ENCODE data around the gene NFRKB. TPM values are rescaled to one million over a fixed set of nuclear protein-coding genes. Genes with fewer than 3 reads are reported as not detected.

The NFRKB gene
- total RNA-seq, 2 donors from 2014 or later = 53.6 to 61.1 TPM

- Mint-ChIP-seq H3K4me1 (peaks cover 2% of the 10 kb centered on the region), H3K27ac (no peak overlapping the region), H3K4me3 (no peak overlapping the region), H3K36me3 (ENCODE audit: low read depth) (peaks cover 6% of the 10 kb centered on the region), H3K27me3 (no peaks in the 10 kb centered on the region)
- H3K9me3 ChIP-seq (ENCODE audit: control insufficient read depth, low read length, poor library complexity, severe bottlenecking) = no peaks in the 10 kb centered on the region
- ATAC-seq (no peak), DNase-seq (no peak)
These were observed 33.7 kb upstream of the NFRKB start for GRCh38 chr11:129928923-129929692.

GRCh38 chr11:129922674-129923073 lies 27.3 kb upstream of the NFRKB start:
- no peak for DNase-seq
- no peaks in the 10 kb centered on the region for H3K9me3 ChIP-seq (ENCODE audit: control insufficient read depth, low read length, poor library complexity, severe bottlenecking)
- ATAC-seq = no peak
- peaks cover 10% of the 10 kb centered on the region for H3K4me1 Mint-ChIP-seq
- no peak overlapping the region for H3K4me3 Mint-ChIP-seq
- H3K36me3 Mint-ChIP-seq (ENCODE audit: low read depth) = peaks cover 8% of the 10 kb centered on the region
- peak overlapping the region; percentile 67 for H3K27ac Mint-ChIP-seq
- no peaks in the 10 kb centered on the region for H3K27me3 Mint-ChIP-seq

GRCh38 chr11:129918361-129918760 lies 23.0 kb upstream of the NFRKB start:
- Mint-ChIP-seq H3K27ac (no peak overlapping the region), H3K27me3 (no peaks in the 10 kb centered on the region), H3K4me1 (peaks cover 8% of the 10 kb centered on the region), H3K36me3 (ENCODE audit: low read depth) (peaks cover 7% of the 10 kb centered on the region), H3K4me3 (no peak overlapping the region)
- H3K9me3 ChIP-seq (ENCODE audit: control insufficient read depth, low read length, poor library complexity, severe bottlenecking) = no peaks in the 10 kb centered on the region
- DNase-seq (no peak), ATAC-seq (no peak)

GRCh38 chr11:129917231-129917630 lies 21.9 kb upstream of the NFRKB start:
- peaks cover 6% of the 10 kb centered on the region for H3K36me3 Mint-ChIP-seq (ENCODE audit: low read depth)
- H3K9me3 ChIP-seq (ENCODE audit: control insufficient read depth, low read length, poor library complexity, severe bottlenecking) = no peaks in the 10 kb centered on the region
- ATAC-seq (no peak), DNase-seq (no peak)
- peaks cover 7% of the 10 kb centered on the region for H3K4me1 Mint-ChIP-seq
- no peaks in the 10 kb centered on the region for H3K27me3 Mint-ChIP-seq
- H3K27ac Mint-ChIP-seq = no peak overlapping the region
- H3K4me3 Mint-ChIP-seq = no peak overlapping the region

- ATAC-seq (no peak), DNase-seq (no peak)
- Mint-ChIP-seq H3K4me3 (no peak overlapping the region), H3K27ac (peak overlapping the region; percentile 34), H3K27me3 (no peaks in the 10 kb centered on the region), H3K36me3 (ENCODE audit: low read depth) (peaks cover 11% of the 10 kb centered on the region), H3K4me1 (peaks cover 9% of the 10 kb centered on the region)
- no peaks in the 10 kb centered on the region for H3K9me3 ChIP-seq (ENCODE audit: control insufficient read depth, low read length, poor library complexity, severe bottlenecking)
These were observed 15.9 kb upstream of the NFRKB start for GRCh38 chr11:129911298-129911697.

- no peaks in the 10 kb centered on the region for H3K27me3 Mint-ChIP-seq
- no peaks in the 10 kb centered on the region for H3K9me3 ChIP-seq (ENCODE audit: control insufficient read depth, low read length, poor library complexity, severe bottlenecking)
- no peak overlapping the region for H3K27ac Mint-ChIP-seq
- DNase-seq = no peak
- H3K4me3 Mint-ChIP-seq = no peak overlapping the region
- H3K4me1 Mint-ChIP-seq = peaks cover 9% of the 10 kb centered on the region
- no peak for ATAC-seq
- peaks cover 11% of the 10 kb centered on the region for H3K36me3 Mint-ChIP-seq (ENCODE audit: low read depth)
These were observed 15.0 kb upstream of the NFRKB start for GRCh38 chr11:129910360-129910759.

- H3K36me3 Mint-ChIP-seq (ENCODE audit: low read depth) = peaks cover 15% of the 10 kb centered on the region
These were observed 10.0 kb upstream of the NFRKB start for GRCh38 chr11:129905402-129905801.

GRCh38 chr11:129896062-129896461 lies 684 bp upstream of the NFRKB start:
- peak overlapping the region; percentile 91 for H3K4me3 Mint-ChIP-seq
- H3K27me3 Mint-ChIP-seq = no peaks in the 10 kb centered on the region
- no peak for ATAC-seq
- H3K27ac Mint-ChIP-seq = peak overlapping the region; percentile 47
- DNase-seq = no peak
- H3K36me3 Mint-ChIP-seq (ENCODE audit: low read depth) = peaks cover 5% of the 10 kb centered on the region
- no peaks in the 10 kb centered on the region for H3K9me3 ChIP-seq (ENCODE audit: control insufficient read depth, low read length, poor library complexity, severe bottlenecking)
- peaks cover 21% of the 10 kb centered on the region for H3K4me1 Mint-ChIP-seq

More at GRCh38 chr11:129905402-129905801, 10.0 kb upstream of the NFRKB start:
- Mint-ChIP-seq H3K27ac (no peak overlapping the region), H3K4me1 (peaks cover 4% of the 10 kb centered on the region), H3K4me3 (no peak overlapping the region), H3K27me3 (no peaks in the 10 kb centered on the region)
- no peaks in the 10 kb centered on the region for H3K9me3 ChIP-seq (ENCODE audit: control insufficient read depth, low read length, poor library complexity, severe bottlenecking)
- ATAC-seq (no peak), DNase-seq (no peak)

- Mint-ChIP-seq H3K27ac (peak overlapping the region; percentile 83), H3K36me3 (ENCODE audit: low read depth) (peaks cover 6% of the 10 kb centered on the region), H3K4me3 (peak overlapping the region; percentile 91), H3K27me3 (no peaks in the 10 kb centered on the region), H3K4me1 (peaks cover 30% of the 10 kb centered on the region)
- H3K9me3 ChIP-seq (ENCODE audit: control insufficient read depth, low read length, poor library complexity, severe bottlenecking) = no peaks in the 10 kb centered on the region
- DNase-seq (no peak), ATAC-seq (peak; percentile 15)
These were observed 876 bp downstream of the NFRKB start for GRCh38 chr11:129894278-129895125.

- H3K4me3 Mint-ChIP-seq = peak overlapping the region; percentile 56
- H3K27ac Mint-ChIP-seq = peak overlapping the region; percentile 80
- DNase-seq = no peak
- H3K27me3 Mint-ChIP-seq = no peaks in the 10 kb centered on the region
- peaks cover 31% of the 10 kb centered on the region for H3K4me1 Mint-ChIP-seq
- ATAC-seq = peak; percentile 83
- peaks cover 14% of the 10 kb centered on the region for H3K36me3 Mint-ChIP-seq (ENCODE audit: low read depth)
- no peaks in the 10 kb centered on the region for H3K9me3 ChIP-seq (ENCODE audit: control insufficient read depth, low read length, poor library complexity, severe bottlenecking)
These were observed 6.9 kb downstream of the NFRKB start for GRCh38 chr11:129888451-129888850.

GRCh38 chr11:129885381-129885780 lies 10.0 kb downstream of the NFRKB start:
- no peak overlapping the region for H3K4me3 Mint-ChIP-seq
- H3K27me3 Mint-ChIP-seq = no peaks in the 10 kb centered on the region
- H3K36me3 Mint-ChIP-seq (ENCODE audit: low read depth) = peaks cover 21% of the 10 kb centered on the region
- DNase-seq (no peak), ATAC-seq (no peak)
- peaks cover 29% of the 10 kb centered on the region for H3K4me1 Mint-ChIP-seq
- H3K9me3 ChIP-seq (ENCODE audit: control insufficient read depth, low read length, poor library complexity, severe bottlenecking) = no peaks in the 10 kb centered on the region
- no peak overlapping the region for H3K27ac Mint-ChIP-seq

- H3K4me3 Mint-ChIP-seq = no peak overlapping the region
- no peaks in the 10 kb centered on the region for H3K9me3 ChIP-seq (ENCODE audit: control insufficient read depth, low read length, poor library complexity, severe bottlenecking)
- no peak for DNase-seq
- peaks cover 25% of the 10 kb centered on the region for H3K36me3 Mint-ChIP-seq (ENCODE audit: low read depth)
- no peak for ATAC-seq
- peaks cover 26% of the 10 kb centered on the region for H3K4me1 Mint-ChIP-seq
- H3K27me3 Mint-ChIP-seq = no peaks in the 10 kb centered on the region
- no peak overlapping the region for H3K27ac Mint-ChIP-seq
These were observed 10.8 kb downstream of the NFRKB start for GRCh38 chr11:129884581-129884980.

- no peak overlapping the region for H3K4me3 Mint-ChIP-seq
- peaks cover 25% of the 10 kb centered on the region for H3K36me3 Mint-ChIP-seq (ENCODE audit: low read depth)
- DNase-seq (peak in 1 of 3 donors; percentile 45), ATAC-seq (peak; percentile 73)
- H3K27ac Mint-ChIP-seq = no peak overlapping the region
- peaks cover 17% of the 10 kb centered on the region for H3K4me1 Mint-ChIP-seq
- H3K9me3 ChIP-seq (ENCODE audit: control insufficient read depth, low read length, poor library complexity, severe bottlenecking) = no peaks in the 10 kb centered on the region
- H3K27me3 Mint-ChIP-seq = no peaks in the 10 kb centered on the region
These were observed 13.7 kb downstream of the NFRKB start for GRCh38 chr11:129881570-129882170.
